H1 (cell line): Measurements from ENCODE around the gene CREB1. TPM values are rescaled to one million over a fixed set of nuclear protein-coding genes. Genes with fewer than 3 reads are reported as not detected.

ENCODE experiments used
- CTCF ChIA-PET: fragments of 300-600 bp; sonication (Branson Sonifier 250); formaldehyde crosslinking; loops from one replicate; lab custom pipeline; 2021; ENCODE audit not compliant: partially characterized antibody; lab: Charles Lee
- POLR2A ChIA-PET: fragments of 300-600 bp; sonication (Branson Sonifier 250); formaldehyde crosslinking; loops from one replicate; lab custom pipeline; 2021; ENCODE audit warnings: inconsistent platforms; ENCODE audit not compliant: partially characterized antibody; lab: Charles Lee
- DNase-seq, 2 experiments: peaks; one replicate each; pipeline versions ENCODE4 v3.0.0 to v3.0.0-alpha.2; 2010 to 2022; ENCODE audit warnings: low spot score in 2 of 2, low read depth in 1 of 2, mixed read lengths in 1 of 2
- FAIRE-seq: peaks from 2 replicates; lab custom pipeline; 2011; peaks lifted over from hg19 to GRCh38; lab: Jason Lieb, UNC
- H2AFZ ChIP-seq: 2 replicates; pipeline ENCODE4 v1.8.1; 2012; ENCODE audit warnings: low read length, inconsistent platforms
- H2AK5ac ChIP-seq: 2 replicates; pipeline ENCODE4 v1.6.1; 2013; ENCODE audit warnings: low read depth, low read length
- H2BK120ac ChIP-seq: replicated peaks from 2 replicates; pipeline ENCODE3; 2013; ENCODE audit warnings: low read depth, low read length, inconsistent platforms
- H2BK12ac ChIP-seq: 2 replicates; pipeline ENCODE4 v1.6.1; 2013; ENCODE audit warnings: low read depth, low read length
- H2BK15ac ChIP-seq: 2 replicates; pipeline ENCODE4 v1.6.1; 2013; ENCODE audit warnings: low read length
- H2BK20ac ChIP-seq: 2 replicates; pipeline ENCODE4 v1.6.1; 2013; ENCODE audit warnings: low read length
- H2BK5ac ChIP-seq: 2 replicates; pipeline ENCODE4 v1.6.1; 2013; ENCODE audit warnings: low read depth, low read length
- H3K14ac ChIP-seq: 2 replicates; pipeline ENCODE4 v1.6.1; 2013; ENCODE audit warnings: inconsistent platforms; ENCODE audit not compliant: insufficient read length
- H3K18ac ChIP-seq: 2 replicates; pipeline ENCODE4 v1.6.1; 2013; ENCODE audit warnings: low read length; ENCODE audit errors: extremely low read depth
- H3K23ac ChIP-seq: 2 replicates; pipeline ENCODE4 v1.6.1; 2013; ENCODE audit warnings: inconsistent platforms; ENCODE audit not compliant: insufficient read length
- H3K23me2 ChIP-seq: 2 replicates; pipeline ENCODE4 v1.6.1; 2013; ENCODE audit warnings: low read depth, low read length
- H3K27ac ChIP-seq: 2 replicates; pipeline ENCODE4 v1.6.1; 2011; ENCODE audit warnings: low read depth, low read length, inconsistent platforms
- H3K27me3 ChIP-seq, 4 experiments: replicated peaks in 1 of 4; 1 replicate in 1 of 4; 2 replicates in 3 of 4; pipeline versions ENCODE4 v1.6.1 to v1.8.1; 2011 to 2013; ENCODE audit warnings: low read length in 3 of 4, mild to moderate bottlenecking in 3 of 4, inconsistent platforms in 2 of 4, mixed read lengths in 2 of 4, moderate library complexity in 1 of 4; ENCODE audit not compliant: control insufficient read depth in 3 of 4, insufficient read depth in 3 of 4; ENCODE audit errors: extremely low read depth in 1 of 4
- H3K36me3 ChIP-seq, 4 experiments: 2 replicates each; pipeline versions ENCODE4 v1.6.1 to v1.8.1; 2011 to 2013; ENCODE audit warnings: mild to moderate bottlenecking in 4 of 4, low read length in 3 of 4, moderate library complexity in 2 of 4, control low read depth in 1 of 4, inconsistent platforms in 1 of 4; ENCODE audit not compliant: insufficient read depth in 4 of 4, control insufficient read depth in 2 of 4
- H3K4ac ChIP-seq: replicated peaks from 2 replicates; pipeline ENCODE3; 2013; ENCODE audit warnings: low read length, low read depth, mixed read lengths, inconsistent platforms; ENCODE audit not compliant: insufficient read length
- H3K4me1 ChIP-seq, 4 experiments: replicated peaks in 1 of 4; 1 replicate in 1 of 4; 2 replicates in 3 of 4; pipeline versions ENCODE4 v1.6.1 to v1.8.1; 2011 to 2013; ENCODE audit warnings: low read length in 3 of 4, inconsistent platforms in 2 of 4, mixed read lengths in 1 of 4; ENCODE audit not compliant: insufficient read depth in 4 of 4, control insufficient read depth in 3 of 4
- H3K4me2 ChIP-seq, 2 experiments: 2 replicates each; pipeline versions ENCODE4 v1.6.1 to v1.8.1; 2011 to 2013; ENCODE audit warnings: low read depth in 2 of 2, low read length in 2 of 2, control low read depth in 1 of 2, inconsistent platforms in 1 of 2, mild to moderate bottlenecking in 1 of 2; ENCODE audit not compliant: insufficient read depth in 1 of 2
- H3K4me3 ChIP-seq, 4 experiments: fragments of 200-600, 300-600 bp in 1 of 4; sonication (generic), shearing (Covaris generic), sonication (Bioruptor Twin) in 1 of 4; 2 replicates each; pipeline versions ENCODE4 v1.5.1 to v1.8.1; 2011 to 2016; ENCODE audit warnings: low read length in 4 of 4, low read depth in 3 of 4, control low read depth in 2 of 4, inconsistent platforms in 2 of 4, mild to moderate bottlenecking in 2 of 4, mixed read lengths in 1 of 4, moderate library complexity in 1 of 4; ENCODE audit not compliant: insufficient read depth in 2 of 4; ENCODE audit errors: extremely low read depth in 1 of 4
- H3K56ac ChIP-seq: replicated peaks from 2 replicates; pipeline ENCODE3; 2013; ENCODE audit warnings: low read depth, mild to moderate bottlenecking, mixed read lengths, low read length, inconsistent platforms; ENCODE audit not compliant: insufficient read length
- H3K79me1 ChIP-seq: 2 replicates; pipeline ENCODE4 v1.6.1; 2013; ENCODE audit warnings: low read depth, low read length, control low read depth
- H3K79me2 ChIP-seq, 2 experiments: 2 replicates each; pipeline versions ENCODE4 v1.6.1 to v1.8.1; 2012 to 2013; ENCODE audit warnings: low read length in 2 of 2, mild to moderate bottlenecking in 2 of 2, inconsistent platforms in 1 of 2; ENCODE audit not compliant: insufficient read depth in 2 of 2, control insufficient read depth in 1 of 2
- H3K9ac ChIP-seq, 4 experiments: replicated peaks in 1 of 4; 1 replicate in 1 of 4; 2 replicates in 3 of 4; pipeline versions ENCODE4 v1.6.1 to v1.8.1; 2011 to 2013; ENCODE audit warnings: low read depth in 3 of 4, low read length in 3 of 4, control low read depth in 2 of 4, mild to moderate bottlenecking in 2 of 4, moderate library complexity in 2 of 4, inconsistent platforms in 1 of 4; ENCODE audit errors: extremely low read depth in 1 of 4
- H3K9me3 ChIP-seq, 2 experiments: 2 replicates each; pipeline versions ENCODE4 v1.6.1 to v1.8.1; 2012 to 2013; ENCODE audit warnings: mild to moderate bottlenecking in 2 of 2, moderate library complexity in 2 of 2, control low read depth in 1 of 2, inconsistent platforms in 1 of 2, low read depth in 1 of 2, low read length in 1 of 2, mixed read lengths in 1 of 2; ENCODE audit not compliant: insufficient read depth in 2 of 2
- H4K20me1 ChIP-seq, 2 experiments: replicated peaks in 1 of 2; 2 replicates each; pipeline versions ENCODE3 to v1.8.1; 2011 to 2013; ENCODE audit warnings: inconsistent platforms in 2 of 2, low read length in 2 of 2, mild to moderate bottlenecking in 1 of 2; ENCODE audit not compliant: insufficient read depth in 2 of 2, control insufficient read depth in 1 of 2
- H4K5ac ChIP-seq: 2 replicates; pipeline ENCODE4 v1.6.1; 2013; ENCODE audit warnings: low read length, low read depth, mixed read lengths, inconsistent platforms; ENCODE audit not compliant: insufficient read length
- H4K8ac ChIP-seq: 2 replicates; pipeline ENCODE4 v1.8.0; 2013; ENCODE audit warnings: mild to moderate bottlenecking, moderate library complexity, low read length, inconsistent platforms; ENCODE audit not compliant: insufficient read depth; ENCODE audit errors: extremely low read depth
- H4K91ac ChIP-seq: replicated peaks from 2 replicates; pipeline ENCODE3; 2013; ENCODE audit warnings: low read length, mixed read lengths, inconsistent platforms; ENCODE audit not compliant: insufficient read length
- BRCA1 ChIP-seq: IDR thresholded peaks from 2 replicates; pipeline ENCODE4 v1.6.1; 2012; ENCODE audit warnings: low read depth, low read length, improper control_type of control experiment
- CEBPB ChIP-seq: IDR thresholded peaks from 2 replicates; pipeline ENCODE4 v1.6.1; 2012; ENCODE audit warnings: low read depth, low read length
- EGR1 ChIP-seq: IDR thresholded peaks from 2 replicates; pipeline ENCODE4 v1.6.1; 2011; ENCODE audit warnings: low read depth, low read length, borderline replicate concordance
- EP300 ChIP-seq, 2 experiments: IDR thresholded peaks; 1 replicate in 1 of 2; 2 replicates in 1 of 2; pipeline ENCODE4 v1.6.1; 2011 to 2012; ENCODE audit warnings: low read depth in 2 of 2, low read length in 2 of 2, mild to moderate bottlenecking in 2 of 2, borderline replicate concordance in 1 of 2, inconsistent platforms in 1 of 2, moderate library complexity in 1 of 2
- EZH2 ChIP-seq: fragments of 200-600 bp; sonication (generic); IDR thresholded peaks from 2 replicates; pipeline ENCODE4 v1.7.1; 2012; ENCODE audit warnings: low read depth, mild to moderate bottlenecking, moderate library complexity, low read length, inconsistent platforms; ENCODE audit not compliant: severe bottlenecking
- HDAC2 ChIP-seq, 2 experiments: fragments of 300-600 bp in 1 of 2; sonication (generic) in 1 of 2; IDR thresholded peaks; 2 replicates each; pipeline ENCODE4 v1.6.1; 2011 to 2012; ENCODE audit warnings: low read depth in 2 of 2, low read length in 2 of 2, mild to moderate bottlenecking in 2 of 2, moderate library complexity in 2 of 2, borderline replicate concordance in 1 of 2, inconsistent platforms in 1 of 2
- TEAD4 ChIP-seq: IDR thresholded peaks from 2 replicates; pipeline ENCODE4 v1.6.1; 2012; ENCODE audit warnings: low read depth, low read length, inconsistent platforms, mixed read lengths
- WGBS, 2 experiments: shearing (Covaris generic) in 1 of 2; methylation state at CpG; one replicate each; pipeline versions ENCODE4 v1.1.6 to v1.1.7; 2013 to 2015; ENCODE audit warnings: low lambda C conversion rate in 2 of 2, mixed read lengths in 2 of 2, inconsistent platforms in 1 of 2, low coverage in 1 of 2, missing lambda C conversion rate in 1 of 2; ENCODE audit not compliant: insufficient replicate concordance in 2 of 2, insufficient coverage in 1 of 2, insufficient read length in 1 of 2; ENCODE audit errors: extremely low coverage in 1 of 2, missing lambda C conversion rate in 1 of 2; 5-methylcytosine and 5-hydroxymethylcytosine counted together
- polyA plus RNA-seq, 7 experiments: library from polyadenylated mRNA; depleted of rRNA in 3 of 7; stranded (reverse) in 5 of 7; unstranded in 2 of 7; fragments of >200 nt in 5 of 7; fragments of 200-250 nt in 2 of 7; gene quantifications; 1 replicate in 5 of 7; 2 replicates in 1 of 7; 4 replicates in 1 of 7; pipeline versions ENCODE4 v1.2.1 to v1.2.3, GENCODE V29; 2011 to 2013; ENCODE audit warnings: missing spikeins in 2 of 7, mixed read lengths in 2 of 7
- total RNA-seq: library from RNA; stranded (reverse); fragmentation: NEBNext Ultra II Directional; extraction: Animal tissue kit (Norgen Biotek cat#: 25700); gene quantifications from 2 replicates; pipeline ENCODE4 v1.2.1, GENCODE V29; 2021

Gene CREB1
- total and polyA plus RNA-seq, 2 of the 8 experiments (the other 6 are each of a cell fraction or from before 2014, with no cell fraction given): 46.3 to 99.0 TPM

GRCh38 chr2:207632575-207633493, 103.1 kb downstream of the CREB1 start:
- H3K27me3 ChIP-seq: no peaks in the 10 kb centered on the region
- no peak overlapping the region for H3K4ac ChIP-seq
- no peak overlapping the region for H3K18ac ChIP-seq
- no peak overlapping the region for H3K23ac ChIP-seq
- ChIA-PET POLR2A (interaction anchor here (0.9 to 2.2 kb wide), 3 partner anchors 9 to 159 kb away, joined by 3 to 8 read pairs (median 4); partner anchors contain the start of gene METTL21A), CTCF (interaction anchor here (0.6 to 2.4 kb wide), 12 partner anchors 15 to 1568 kb away, joined by 3 to 12 read pairs (median 4); no protein-coding TSS in a partner anchor)
- 87% methylated on average over 6 of the region's 8 CpGs; no CpG with 5 or more reads in 1 of the 2 experiments for WGBS, 2 experiments
- H4K8ac ChIP-seq: no peak overlapping the region
- H3K4me2 ChIP-seq: no peak overlapping the region
- H2AFZ ChIP-seq: no peak overlapping the region
- H3K9ac ChIP-seq: no peak overlapping the region
- H3K9me3 ChIP-seq: no peaks in the 10 kb centered on the region
- H4K5ac ChIP-seq: no peak overlapping the region
- no peak overlapping the region for H2AK5ac ChIP-seq
- no peak overlapping the region for H2BK15ac ChIP-seq
- no peak overlapping the region for H2BK120ac ChIP-seq
- no peak for FAIRE-seq
- H2BK20ac ChIP-seq: peak overlapping the region; percentile 41; the same call in 1 of the 2 replicates
- H2BK5ac ChIP-seq: no peak overlapping the region; the same call in 1 of the 2 replicates
- H3K79me1 ChIP-seq: no peaks in the 10 kb centered on the region
- no peaks in the 10 kb centered on the region for H3K36me3 ChIP-seq
- H3K23me2 ChIP-seq: no peaks in the 10 kb centered on the region
- no peak overlapping the region for H3K27ac ChIP-seq
- TF ChIP-seq EP300 (IDR thresholded peaks at IDR 0.05; ENCODE audit: borderline replicate concordance in 1 of 2, low read depth in 2 of 2, low read length in 2 of 2): no peak
- TF ChIP-seq TEAD4: no peak
- peak; percentile 60; the same call in 1 of the 2 replicates for TF ChIP-seq CEBPB
- TF ChIP-seq HDAC2 (IDR thresholded peaks at IDR 0.05; ENCODE audit: borderline replicate concordance in 1 of 2, low read depth in 2 of 2, low read length in 2 of 2): no peak
- TF ChIP-seq EZH2: no peak
- TF ChIP-seq EGR1: no peak
- no peak for TF ChIP-seq BRCA1
- H3K4me1 ChIP-seq: peaks cover 0 to 5% (median 0%) of the 10 kb centered on the region in 4 experiments; a peak in 1 of 7 replicates
- H3K79me2 ChIP-seq: no peaks in the 10 kb centered on the region
- H3K56ac ChIP-seq: no peak overlapping the region
- no peak for DNase-seq
- H3K4me3 ChIP-seq: no peak overlapping the region
- H2BK12ac ChIP-seq: no peak overlapping the region
- H4K20me1 ChIP-seq: no peaks in the 10 kb centered on the region
- no peak overlapping the region for H3K14ac ChIP-seq
- no peak overlapping the region for H4K91ac ChIP-seq
